ENCODE data around the gene DOC2A.

The DOC2A gene

GRCh38 chr16:30002614-30003346 is 8.0 kb downstream of the DOC2A start:
- Histone ChIP-seq H2AFZ (ENCODE audit: low read length) (no peak overlapping the region), H3K9ac (ENCODE audit: low read length) (no peak overlapping the region), H3K9me2 (ENCODE audit: low read depth, low read length) (no peaks in the 10 kb centered on the region), H3K4me3 (ENCODE audit: low read depth, low read length, poor library complexity, severe bottlenecking) (no peak overlapping the region), H3K79me2 (ENCODE audit: insufficient read depth, low read length) (no peaks in the 10 kb centered on the region), H3K4me2 (ENCODE audit: low read length) (no peak overlapping the region), H3K9me3 (ENCODE audit: low read length) (no peaks in the 10 kb centered on the region), H3K36me3 (ENCODE audit: insufficient read depth, low read length) (peaks cover 38% of the 10 kb centered on the region), H3K4me1 (ENCODE audit: insufficient read depth, low read length, severe bottlenecking) (no peaks in the 10 kb centered on the region), H3K27me3 (ENCODE audit: insufficient read depth, low read length) (no peaks in the 10 kb centered on the region), H3F3A (ENCODE audit: insufficient read depth, low read length) (no peaks in the 10 kb centered on the region), H4K20me1 (ENCODE audit: insufficient read depth, low read length) (no peaks in the 10 kb centered on the region), H3K27ac (ENCODE audit: low read depth, low read length, poor library complexity, severe bottlenecking) (no peak overlapping the region)
- TF ChIP-seq EZH2 (IDR thresholded peaks at IDR 0.05; ENCODE audit: borderline replicate concordance, low read length) (no peak), CTCF (IDR thresholded peaks at IDR 0.05; ENCODE audit: low read length) (no peak)

GRCh38 chr16:30000735-30001631 is 9.8 kb downstream of the DOC2A start:
- Histone ChIP-seq H3K4me1 (ENCODE audit: insufficient read depth, low read length, severe bottlenecking) (peaks cover 8% of the 10 kb centered on the region), H4K20me1 (ENCODE audit: insufficient read depth, low read length) (no peaks in the 10 kb centered on the region), H3K9me3 (ENCODE audit: low read length) (no peaks in the 10 kb centered on the region), H3K79me2 (ENCODE audit: insufficient read depth, low read length) (no peaks in the 10 kb centered on the region), H3K9me2 (ENCODE audit: low read depth, low read length) (no peaks in the 10 kb centered on the region), H3K4me3 (ENCODE audit: low read depth, low read length, poor library complexity, severe bottlenecking) (no peak overlapping the region), H2AFZ (ENCODE audit: low read length) (no peak overlapping the region), H3K27ac (ENCODE audit: low read depth, low read length, poor library complexity, severe bottlenecking) (no peak overlapping the region), H3K4me2 (ENCODE audit: low read length) (no peak overlapping the region), H3K27me3 (ENCODE audit: insufficient read depth, low read length) (no peaks in the 10 kb centered on the region), H3K9ac (ENCODE audit: low read length) (no peak overlapping the region), H3K36me3 (ENCODE audit: insufficient read depth, low read length) (peaks cover 41% of the 10 kb centered on the region), H3F3A (ENCODE audit: insufficient read depth, low read length) (no peaks in the 10 kb centered on the region)
- no peak for TF ChIP-seq EZH2 (IDR thresholded peaks at IDR 0.05; ENCODE audit: borderline replicate concordance, low read length)
- TF ChIP-seq CTCF (IDR thresholded peaks at IDR 0.05; ENCODE audit: low read length), result peak; percentile 27

- Histone ChIP-seq H3K4me3 (ENCODE audit: low read depth, low read length, poor library complexity, severe bottlenecking) (no peak overlapping the region), H3K9ac (ENCODE audit: low read length) (no peak overlapping the region), H4K20me1 (ENCODE audit: insufficient read depth, low read length) (no peaks in the 10 kb centered on the region), H3K9me3 (ENCODE audit: low read length) (no peaks in the 10 kb centered on the region), H3K27me3 (ENCODE audit: insufficient read depth, low read length) (no peaks in the 10 kb centered on the region), H3K36me3 (ENCODE audit: insufficient read depth, low read length) (peaks cover 38% of the 10 kb centered on the region), H3K9me2 (ENCODE audit: low read depth, low read length) (no peaks in the 10 kb centered on the region), H3K79me2 (ENCODE audit: insufficient read depth, low read length) (no peaks in the 10 kb centered on the region), H3K27ac (ENCODE audit: low read depth, low read length, poor library complexity, severe bottlenecking) (no peak overlapping the region), H2AFZ (ENCODE audit: low read length) (no peak overlapping the region), H3K4me1 (ENCODE audit: insufficient read depth, low read length, severe bottlenecking) (peaks cover 18% of the 10 kb centered on the region), H3F3A (ENCODE audit: insufficient read depth, low read length) (no peaks in the 10 kb centered on the region), H3K4me2 (ENCODE audit: low read length) (no peak overlapping the region)
- TF ChIP-seq CTCF (IDR thresholded peaks at IDR 0.05; ENCODE audit: low read length) (no peak), EZH2 (IDR thresholded peaks at IDR 0.05; ENCODE audit: borderline replicate concordance, low read length) (no peak)
These were observed 11.2 kb downstream of the DOC2A start for GRCh38 chr16:29999605-30000004.
